ENCODE measurements around the gene OSMR. TPM values are rescaled to one million over a fixed set of nuclear protein-coding genes. Genes with fewer than 3 reads are reported as not detected.
A peak's percentile ranks its signal among the peaks of the same experiment; 100 is the strongest.

Gene OSMR
- total RNA-seq, 4 donors from 2014 or later: 33.1 to 97.5 (median 42.8) TPM

GRCh38 chr5:38809388-38810359, 36.1 kb upstream of the OSMR start:
- Histone ChIP-seq H3K4me3 (no peak overlapping the region), H3K4me1 (peaks cover 0 to 50% (median 8%) of the 10 kb centered on the region in 4 donors), H3K9me3 (no peaks in the 10 kb centered on the region), H3K36me3 (no peaks in the 10 kb centered on the region), H3K27me3 (no peaks in the 10 kb centered on the region), H3K27ac (peak overlapping the region in 3 of 4 donors; percentile 11 to 75 (median 71))
- TF ChIP-seq EP300 (IDR thresholded peaks at IDR 0.05): peak; percentile 30 to 48
- TF ChIP-seq POLR2A (IDR thresholded peaks at IDR 0.05): no peak
- peak; percentile 68 to 88 (median 81) for TF ChIP-seq CTCF (IDR thresholded peaks at IDR 0.05)
- DNase-seq (ENCODE audit: low spot score in 2 of 2): peak; percentile 81 to 91
- WGBS, 2 donors: 19 to 21% methylated on average over 14 of the region's 14 CpGs

- WGBS, 2 donors: 95 to 98% methylated on average over 2 of the region's 2 CpGs
Measured at GRCh38 chr5:38814879-38815278, 30.9 kb upstream of the OSMR start.

GRCh38 chr5:38816083-38817030, 29.5 kb upstream of the OSMR start:
- H3K27ac ChIP-seq: no peak overlapping the region
- H3K4me1 ChIP-seq: peaks cover 0 to 8% (median 0%) of the 10 kb centered on the region in 4 donors
- H3K4me3 ChIP-seq: no peak overlapping the region
- TF ChIP-seq EP300 (IDR thresholded peaks at IDR 0.05): no peak
- no peak for DNase-seq (ENCODE audit: low spot score in 2 of 2)
- H3K27me3 ChIP-seq: no peaks in the 10 kb centered on the region
- H3K36me3 ChIP-seq: no peaks in the 10 kb centered on the region
- H3K9me3 ChIP-seq: no peaks in the 10 kb centered on the region
- WGBS, 2 donors: 64 to 72% methylated on average over 2 of the region's 2 CpGs

More at GRCh38 chr5:38814879-38815278, 30.9 kb upstream of the OSMR start:
- H3K27me3 ChIP-seq: no peaks in the 10 kb centered on the region
- H3K9me3 ChIP-seq: no peaks in the 10 kb centered on the region
- peaks cover 0 to 13% (median 0%) of the 10 kb centered on the region in 4 donors for H3K4me1 ChIP-seq
- DNase-seq (ENCODE audit: low spot score in 2 of 2): no peak
- TF ChIP-seq CTCF (IDR thresholded peaks at IDR 0.05) (no peak), EP300 (IDR thresholded peaks at IDR 0.05) (no peak), POLR2A (IDR thresholded peaks at IDR 0.05) (no peak)
- H3K27ac ChIP-seq: no peak overlapping the region
- H3K4me3 ChIP-seq: no peak overlapping the region
- no peaks in the 10 kb centered on the region for H3K36me3 ChIP-seq

- Histone ChIP-seq H3K27ac (no peak overlapping the region), H3K4me3 (no peak overlapping the region), H3K36me3 (peaks cover 0 to 15% (median 0%) of the 10 kb centered on the region in 3 donors), H3K4me1 (peaks cover 0 to 7% (median 0%) of the 10 kb centered on the region in 4 donors), H3K9me3 (no peaks in the 10 kb centered on the region), H3K27me3 (no peaks in the 10 kb centered on the region)
- no peak for TF ChIP-seq EP300 (IDR thresholded peaks at IDR 0.05)
- TF ChIP-seq CTCF (IDR thresholded peaks at IDR 0.05): no peak
- TF ChIP-seq POLR2A (IDR thresholded peaks at IDR 0.05): no peak
- 92 to 95% methylated on average over 12 to 20 of the region's 20 CpGs for WGBS, 2 donors
- no peak for DNase-seq (ENCODE audit: low spot score in 2 of 2)
Measured at GRCh38 chr5:38821679-38822078, 24.1 kb upstream of the OSMR start.

GRCh38 chr5:38823503-38823902, 22.3 kb upstream of the OSMR start:
- WGBS, 2 donors: 91 to 94% methylated on average over 4 of the region's 4 CpGs
- H3K4me3 ChIP-seq: no peak overlapping the region
- no peak for DNase-seq (ENCODE audit: low spot score in 2 of 2)
- peaks cover 0 to 7% (median 0%) of the 10 kb centered on the region in 4 donors for H3K4me1 ChIP-seq
- peaks cover 0 to 25% (median 0%) of the 10 kb centered on the region in 3 donors for H3K36me3 ChIP-seq
- no peaks in the 10 kb centered on the region for H3K9me3 ChIP-seq
- H3K27ac ChIP-seq: no peak overlapping the region
- H3K27me3 ChIP-seq: no peaks in the 10 kb centered on the region
- TF ChIP-seq EP300 (IDR thresholded peaks at IDR 0.05): no peak
- TF ChIP-seq CTCF (IDR thresholded peaks at IDR 0.05): no peak
- TF ChIP-seq POLR2A (IDR thresholded peaks at IDR 0.05): no peak

Data from tibial nerve (tissue), 4 donors.